VCaP (cell line): ENCODE results near the gene NAA10.

Experiments used
- H3K27ac ChIP-seq: fragments of 450-650 bp; 2 replicates; pipeline ENCODE4 v1.5.1; 2017
- CTCF ChIP-seq: fragments of 450-650 bp; conservative IDR thresholded peaks from 2 replicates; pipeline ENCODE4 v1.5.1; 2017; ENCODE audit warnings: mild to moderate bottlenecking, moderate library complexity

NAA10 gene

GRCh38 chrX:153908219-153908860 is 26.5 kb downstream of the NAA10 start:
- no peak for TF ChIP-seq CTCF

DNA sequence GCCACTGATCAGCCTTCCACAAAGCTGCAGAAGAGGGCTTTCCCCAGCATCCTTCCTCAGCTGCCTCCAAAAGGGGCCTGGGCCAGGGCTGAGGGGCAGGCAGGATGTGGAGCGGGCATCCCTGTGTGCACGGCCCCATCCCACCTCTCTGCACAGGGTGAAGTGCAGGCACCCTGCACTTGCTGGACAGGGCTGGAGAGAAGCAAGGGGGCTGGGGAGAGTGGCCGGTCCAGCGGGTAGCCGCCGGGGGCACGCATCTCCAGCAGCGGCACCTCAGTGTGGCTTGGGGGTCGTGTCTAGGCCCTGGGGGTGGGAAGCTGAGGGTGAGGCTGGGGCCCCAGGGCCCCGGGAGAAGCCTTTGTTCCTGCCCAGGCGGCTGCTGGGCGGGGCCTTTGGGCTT is 27.4 kb downstream of the NAA10 start:
- TF ChIP-seq CTCF, result no peak
- no peak overlapping the region for H3K27ac ChIP-seq

More at GRCh38 chrX:153908219-153908860, 26.5 kb downstream of the NAA10 start:
- no peak overlapping the region for H3K27ac ChIP-seq

- no peak for TF ChIP-seq CTCF
- H3K27ac ChIP-seq, result no peak overlapping the region
Measured at GRCh38 chrX:153906126-153906917, 28.5 kb downstream of the NAA10 start.

GRCh38 chrX:153905481-153906095 is 29.2 kb downstream of the NAA10 start:
- TF ChIP-seq CTCF, result no peak
- no peak overlapping the region for H3K27ac ChIP-seq

DNA sequence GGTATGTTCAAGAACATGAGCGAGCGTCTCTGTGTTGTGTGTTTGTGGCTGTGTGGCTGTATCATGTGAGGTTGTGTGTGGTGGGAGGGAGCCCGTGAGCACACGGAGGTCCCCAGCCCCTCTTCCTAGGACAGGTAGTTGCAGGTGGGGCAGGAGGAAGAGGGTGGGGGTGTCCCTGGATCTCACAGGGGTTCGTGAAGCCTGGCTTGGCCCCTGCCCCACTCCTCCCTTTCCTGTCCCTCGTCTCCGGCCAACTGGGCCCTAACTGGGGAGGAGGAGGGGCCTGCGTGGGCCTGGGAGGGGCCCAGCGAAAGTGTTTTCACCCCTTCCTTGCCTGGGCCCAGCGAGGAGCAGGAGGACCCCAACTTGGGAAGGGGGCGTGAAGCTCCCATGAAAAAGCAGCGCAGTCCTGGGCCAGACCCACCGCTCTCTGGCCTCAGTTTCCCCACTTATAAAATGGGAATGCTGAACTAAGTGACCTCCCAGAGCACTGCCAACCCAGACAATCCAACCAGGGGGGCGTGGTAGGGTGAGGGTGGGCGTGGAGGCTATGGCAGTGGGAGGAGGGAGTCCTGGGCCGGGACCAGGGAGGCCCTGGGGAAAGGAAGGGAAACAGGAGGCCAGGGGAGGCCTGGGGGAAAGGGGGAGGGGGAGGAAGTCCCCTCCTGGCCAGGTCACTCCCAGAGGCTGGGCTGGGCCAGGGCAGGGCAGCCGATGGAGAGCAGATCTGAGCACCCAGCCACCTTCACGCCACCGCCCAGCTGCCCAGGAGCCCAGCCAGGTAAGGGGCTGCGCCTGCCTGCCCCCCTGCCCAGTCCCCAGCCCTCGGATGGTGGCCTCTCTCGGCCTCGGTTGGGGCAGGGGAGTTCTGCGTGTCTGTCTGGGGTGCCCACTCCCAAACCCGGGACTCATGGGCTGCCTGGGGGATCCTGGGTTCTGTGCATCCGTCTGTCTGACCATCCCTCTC is 30.6 kb downstream of the NAA10 start, which contains the start of gene AVPR2:
Gene AVPR2 (plus strand): TSS at position 683 of the 967 bp plus-strand sequence. CDS start 473 bp downstream, outside the sequence.
- TF ChIP-seq CTCF, result no peak
- no peak within 1 kb of the TSS for H3K27ac ChIP-seq

- no peak for TF ChIP-seq CTCF
- H3K27ac ChIP-seq, result no peak overlapping the region
Measured at GRCh38 chrX:153903238-153903980, 31.4 kb downstream of the NAA10 start.
